Activated CD4-positive, alpha-beta T cell treated with anti-CD3 and anti-CD28 coated beads for 4 hours (primary cell): ENCODE data around the gene MTLN.
"Not testable (repeated sequence)": the region's sequence is repeated elsewhere in the genome, so short reads cannot be mapped to it uniquely, and the experiment has no call there.

Experiments used
- DNase-seq, 2 donors: peaks; one replicate each; pipeline ENCODE4 v3.0.0-alpha.2; 2020

The MTLN gene

DNA sequence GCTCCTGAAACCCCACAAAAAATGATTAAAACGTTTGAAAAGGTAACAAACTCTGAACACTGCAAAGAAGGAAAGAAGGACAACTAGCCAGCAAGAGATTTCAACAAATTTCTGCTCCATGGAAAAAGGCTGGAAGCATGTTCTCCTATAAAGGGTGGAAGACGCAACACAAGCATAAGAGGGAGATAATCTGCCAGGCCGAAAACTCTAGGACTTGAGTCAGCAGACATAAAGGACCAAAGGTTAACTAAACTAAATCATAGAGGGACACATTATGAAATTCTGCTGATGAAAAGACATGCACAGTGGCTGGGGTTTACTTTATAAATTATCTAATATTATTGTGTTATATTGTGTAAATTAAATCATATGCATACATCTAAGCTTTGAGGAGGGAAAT lies 14.3 kb downstream of the MTLN start:
- no peak for DNase-seq

- no peak for DNase-seq
Observed at GRCh38 chr2:110197452-110197851, 14.9 kb downstream of the MTLN start.

DNA sequence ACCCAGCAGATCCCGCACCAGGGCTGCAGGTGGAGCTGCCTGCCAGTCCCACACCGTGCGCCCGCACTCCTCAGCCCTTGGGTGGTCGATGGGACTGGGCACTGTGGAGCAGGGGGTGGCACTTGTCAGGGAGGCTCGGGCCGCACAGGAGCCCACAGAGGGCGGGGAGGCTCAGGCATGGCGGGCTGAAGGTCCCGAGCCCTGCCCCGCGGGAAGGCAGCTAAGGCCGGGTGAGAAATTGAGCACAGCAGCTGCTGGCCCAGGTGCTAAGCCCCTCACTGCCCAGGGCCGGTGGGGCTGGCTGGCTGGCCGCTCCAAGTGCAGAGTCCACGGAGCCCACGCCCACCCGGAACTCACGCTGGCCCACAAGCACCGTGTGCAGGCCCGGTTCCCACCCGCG lies 22.2 kb downstream of the MTLN start:
- DNase-seq, result not testable (repeated sequence)

GRCh38 chr2:110182449-110182848 lies 29.9 kb downstream of the MTLN start:
- DNase-seq, result no peak

DNA sequence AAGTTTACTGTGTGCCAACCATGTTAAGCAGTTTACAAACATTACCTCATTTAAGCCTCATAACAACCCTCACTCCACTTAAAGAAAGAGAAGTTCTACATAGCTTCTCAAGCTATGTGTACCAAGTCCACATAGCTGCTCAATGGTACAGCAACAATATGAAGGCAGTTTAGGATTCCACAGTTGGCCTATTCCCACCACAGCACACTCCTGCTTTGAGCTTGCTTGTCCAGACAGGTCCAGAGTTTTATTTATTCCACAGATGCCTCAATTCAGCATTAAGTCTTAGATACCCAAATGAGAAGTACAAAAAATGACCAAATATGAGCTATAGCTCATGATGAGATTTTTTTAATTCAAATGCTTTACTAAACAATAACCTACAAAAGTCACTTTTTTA lies 32.3 kb downstream of the MTLN start:
- no peak for DNase-seq

DNA sequence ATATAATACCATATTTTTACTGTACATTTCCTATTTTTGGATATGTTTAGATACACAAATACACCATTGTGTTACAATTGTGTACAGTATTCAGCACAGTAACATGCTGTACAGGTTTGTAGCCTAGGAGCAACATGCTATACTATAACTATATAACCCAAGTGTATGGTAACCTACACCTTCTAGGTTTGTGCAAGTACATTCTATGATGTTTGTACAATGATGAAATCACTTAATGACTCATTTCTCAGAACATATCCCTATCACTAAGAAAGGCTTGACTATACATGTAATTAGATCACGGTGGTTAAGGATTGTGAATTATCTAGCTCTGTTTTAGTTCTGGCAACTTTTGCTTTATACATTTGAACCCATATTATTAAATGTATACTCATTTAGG lies 38.8 kb downstream of the MTLN start:
- no peak for DNase-seq

GRCh38 chr2:110172506-110172905 lies 39.8 kb downstream of the MTLN start:
- DNase-seq, result no peak

- no peak for DNase-seq
Observed at GRCh38 chr2:110170102-110170501, 42.2 kb downstream of the MTLN start.

- DNase-seq, result no peak
Observed at GRCh38 chr2:110167326-110168000, 44.9 kb downstream of the MTLN start.

GRCh38 chr2:110166266-110166665 lies 46.1 kb downstream of the MTLN start:
- no peak for DNase-seq
